H9 (cell line): ENCODE data around the gene ULK2. TPM values are rescaled to one million over a fixed set of nuclear protein-coding genes. Genes with fewer than 3 reads are reported as not detected.

ENCODE experiments used
- DNase-seq: peaks from one replicate; pipeline ENCODE4 v3.0.0-alpha.2; 2017
- H2AFZ ChIP-seq: one replicate; pipeline ENCODE4 v1.6.1; 2013; ENCODE audit warnings: mild to moderate bottlenecking, low read length, control low read depth, moderate library complexity
- H2AK5ac ChIP-seq: 2 replicates; pipeline ENCODE4 v1.6.1; 2013; ENCODE audit warnings: low read length, control low read depth, mixed read lengths; ENCODE audit not compliant: insufficient read length
- H2BK120ac ChIP-seq: one replicate; pipeline ENCODE4 v1.6.1; 2013; ENCODE audit warnings: low read depth, mild to moderate bottlenecking, low read length, control low read depth, inconsistent platforms; ENCODE audit not compliant: poor library complexity, severe bottlenecking
- H2BK12ac ChIP-seq: 2 replicates; pipeline ENCODE4 v1.6.1; 2013; ENCODE audit warnings: low read length, control low read depth, mixed read lengths, low read depth; ENCODE audit not compliant: insufficient read length
- H2BK15ac ChIP-seq: 2 replicates; pipeline ENCODE4 v1.6.1; 2013; ENCODE audit warnings: low read depth, low read length, control low read depth
- H2BK20ac ChIP-seq: one replicate; pipeline ENCODE4 v1.6.1; 2013; ENCODE audit warnings: low read depth, mild to moderate bottlenecking, low read length, control low read depth, inconsistent platforms; ENCODE audit not compliant: poor library complexity, severe bottlenecking
- H2BK5ac ChIP-seq: 2 replicates; pipeline ENCODE4 v1.6.1; 2013; ENCODE audit warnings: low read length, control low read depth, mixed read lengths; ENCODE audit not compliant: insufficient read length
- H3K14ac ChIP-seq: 2 replicates; pipeline ENCODE4 v1.6.1; 2013; ENCODE audit warnings: low read length, control low read depth; ENCODE audit not compliant: insufficient read depth
- H3K18ac ChIP-seq: 2 replicates; pipeline ENCODE4 v1.6.1; 2013; ENCODE audit warnings: low read depth, mild to moderate bottlenecking, mixed read lengths, low read length, control low read depth; ENCODE audit not compliant: insufficient read length
- H3K23ac ChIP-seq: 2 replicates; pipeline ENCODE4 v1.6.1; 2013; ENCODE audit warnings: low read length, control low read depth, mixed read lengths, low read depth; ENCODE audit not compliant: insufficient read length
- H3K23me2 ChIP-seq: 2 replicates; pipeline ENCODE4 v1.6.1; 2013; ENCODE audit warnings: low read depth, mild to moderate bottlenecking, mixed read lengths, low read length, control low read depth; ENCODE audit not compliant: insufficient read length, poor library complexity, severe bottlenecking
- H3K27ac ChIP-seq: 2 replicates; pipeline ENCODE4 v1.5.1; 2013; ENCODE audit warnings: low read length, control low read depth, mixed read lengths, low read depth; ENCODE audit not compliant: insufficient read length
- H3K27me3 ChIP-seq: 2 replicates; pipeline ENCODE4 v1.6.1; 2013; ENCODE audit warnings: low read length, control low read depth, inconsistent platforms; ENCODE audit not compliant: insufficient read depth
- H3K4ac ChIP-seq: 2 replicates; pipeline ENCODE4 v1.6.1; 2013; ENCODE audit warnings: low read depth, mild to moderate bottlenecking, control low read depth, inconsistent platforms, low read length, moderate library complexity
- H3K4me1 ChIP-seq: 2 replicates; pipeline ENCODE4 v1.6.1; 2013; ENCODE audit warnings: low read length, control low read depth, inconsistent platforms; ENCODE audit not compliant: insufficient read depth
- H3K4me2 ChIP-seq: 2 replicates; pipeline ENCODE4 v1.6.1; 2013; ENCODE audit warnings: low read length, control low read depth, mixed read lengths; ENCODE audit not compliant: insufficient read length, insufficient read depth
- H3K56ac ChIP-seq: 2 replicates; pipeline ENCODE4 v1.6.1; 2013; ENCODE audit warnings: low read depth, mild to moderate bottlenecking, mixed read lengths, low read length, control low read depth; ENCODE audit not compliant: insufficient read length
- H3K79me1 ChIP-seq: 2 replicates; pipeline ENCODE4 v1.6.1; 2013; ENCODE audit warnings: low read depth, mild to moderate bottlenecking, moderate library complexity, low read length, control low read depth, inconsistent platforms; ENCODE audit not compliant: insufficient read depth, poor library complexity, severe bottlenecking
- H3K79me2 ChIP-seq: 2 replicates; pipeline ENCODE4 v1.6.1; 2013; ENCODE audit warnings: low read length, control low read depth, inconsistent platforms; ENCODE audit not compliant: insufficient read depth
- H3K9ac ChIP-seq: 2 replicates; pipeline ENCODE4 v1.6.1; 2013; ENCODE audit warnings: low read length, control low read depth, mixed read lengths; ENCODE audit not compliant: insufficient read length; ENCODE audit errors: extremely low read depth
- H3K9me3 ChIP-seq: one replicate; pipeline ENCODE4 v1.6.1; 2013; ENCODE audit warnings: low read depth, low read length, inconsistent platforms; ENCODE audit not compliant: control insufficient read depth
- H3T11ph ChIP-seq: one replicate; pipeline ENCODE4 v1.6.1; 2013; ENCODE audit warnings: mild to moderate bottlenecking, low read length, control low read depth, inconsistent platforms
- H4K20me1 ChIP-seq: one replicate; pipeline ENCODE4 v1.6.1; 2013; ENCODE audit not compliant: control insufficient read depth, insufficient read length, insufficient read depth
- H4K5ac ChIP-seq: 2 replicates; pipeline ENCODE4 v1.6.1; 2013; ENCODE audit warnings: low read depth, mild to moderate bottlenecking, mixed read lengths, low read length, control low read depth; ENCODE audit not compliant: insufficient read length
- H4K8ac ChIP-seq: replicated peaks from 2 replicates; pipeline ENCODE4 v1.6.1; 2013; ENCODE audit warnings: low read length, control low read depth, mixed read lengths, low read depth; ENCODE audit not compliant: insufficient read length
- H4K91ac ChIP-seq: 2 replicates; pipeline ENCODE4 v1.6.1; 2013; ENCODE audit warnings: low read depth, mild to moderate bottlenecking, moderate library complexity, mixed read lengths, low read length, control low read depth; ENCODE audit not compliant: insufficient read length
- H3K27ac Mint-ChIP-seq, 3 experiments: 2 replicates in 2 of 3; 3 replicates in 1 of 3; pipeline ENCODE4 v1.8.0; 2020 to 2021; ENCODE audit warnings: mixed read lengths in 3 of 3, mild to moderate bottlenecking in 1 of 3, moderate library complexity in 1 of 3
- H3K27me3 Mint-ChIP-seq: 2 replicates; pipeline ENCODE4 v1.8.0; 2021; ENCODE audit warnings: low read depth, mild to moderate bottlenecking, moderate library complexity, mixed read lengths
- H3K36me3 Mint-ChIP-seq, 3 experiments: 2 replicates in 2 of 3; 3 replicates in 1 of 3; pipeline ENCODE4 v1.8.0; 2020 to 2021; ENCODE audit warnings: low read depth in 3 of 3, mixed read lengths in 3 of 3; ENCODE audit not compliant: insufficient read depth in 1 of 3
- H3K4me1 Mint-ChIP-seq, 2 experiments: 2 replicates each; pipeline ENCODE4 v1.8.0; 2020; ENCODE audit warnings: mixed read lengths in 2 of 2
- H3K4me3 Mint-ChIP-seq, 2 experiments: 2 replicates in 1 of 2; 3 replicates in 1 of 2; pipeline ENCODE4 v1.8.0; 2020 to 2021; ENCODE audit warnings: mild to moderate bottlenecking in 2 of 2, mixed read lengths in 2 of 2, moderate library complexity in 1 of 2
- H3K9me3 Mint-ChIP-seq, 2 experiments: 2 replicates in 1 of 2; 3 replicates in 1 of 2; pipeline ENCODE4 v1.8.0; 2020; ENCODE audit warnings: mild to moderate bottlenecking in 2 of 2, mixed read lengths in 2 of 2, moderate library complexity in 1 of 2
- CTCF ChIP-seq: fragments of 200-600 bp; sonication (generic); conservative IDR thresholded peaks from 3 replicates; pipeline ENCODE4 v1.8.0; 2021; ENCODE audit warnings: antibody characterized with exemption, mild to moderate bottlenecking
- WGBS: extraction: QIAGEN DNeasy Blood & Tissue Kit; methylation state at CpG from one replicate; pipeline ENCODE4 v1.1.7; 2013; ENCODE audit warnings: missing lambda C conversion rate, low lambda C conversion rate, mixed read lengths; ENCODE audit not compliant: insufficient read length; ENCODE audit errors: extremely low coverage; 5-methylcytosine and 5-hydroxymethylcytosine counted together
- total RNA-seq: library from RNA; stranded (reverse); gene quantifications from 2 replicates; pipeline ENCODE4 v1.2.1, GENCODE V29; 2021

ULK2 gene
- total RNA-seq, 1 experiment from 2014 or later = 11.5 TPM

GRCh38 chr17:19880393-19880792 is 12.7 kb upstream of the ULK2 start:
- WGBS = no CpG with 5 or more reads among the region's 4 CpGs
- Histone ChIP-seq H2BK5ac (no peak overlapping the region), H2BK12ac (no peak overlapping the region), H4K91ac (no peak overlapping the region), H3K79me1 (no peaks in the 10 kb centered on the region), H3K9ac (no peak overlapping the region), H3K56ac (no peak overlapping the region), H3K14ac (no peak overlapping the region), H2BK15ac (no peak overlapping the region), H2AK5ac (no peak overlapping the region), H3K4me1 (no peaks in the 10 kb centered on the region), H3K23me2 (no peaks in the 10 kb centered on the region), H3T11ph (no peak overlapping the region), H3K9me3 (no peaks in the 10 kb centered on the region), H4K5ac (no peak overlapping the region), H3K18ac (no peak overlapping the region), H2AFZ (no peak overlapping the region), H3K79me2 (no peaks in the 10 kb centered on the region), H3K27ac (no peak overlapping the region), H3K4me2 (no peak overlapping the region), H4K8ac (no peak overlapping the region), H3K4ac (no peak overlapping the region), H2BK20ac (no peak overlapping the region), H4K20me1 (no peaks in the 10 kb centered on the region), H3K27me3 (no peaks in the 10 kb centered on the region), H2BK120ac (no peak overlapping the region), H3K23ac (no peak overlapping the region)
- Mint-ChIP-seq H3K4me1 (no peaks in the 10 kb centered on the region), H3K4me3 (no peak overlapping the region), H3K27ac (no peak overlapping the region), H3K9me3 (no peaks in the 10 kb centered on the region), H3K27me3 (peaks cover 2% of the 10 kb centered on the region; the same call in 1 of the 2 replicates), H3K36me3 (no peaks in the 10 kb centered on the region)
- DNase-seq = no peak
- no peak for TF ChIP-seq CTCF
